HG03139 (cell line): Measurements from ENCODE around the gene PDE6H.

Experiments used
- ATAC-seq: cut with Tn5 transposase; IDR thresholded peaks from one replicate; pipeline ENCODE4 v1.9.1; 2021; ENCODE audit not compliant: unreplicated experiment

PDE6H gene

GRCh38 chr12:14999695-15000365, 27.0 kb downstream of the PDE6H start:
- no peak for ATAC-seq

GRCh38 chr12:15000575-15000974, 27.7 kb downstream of the PDE6H start:
- ATAC-seq = no peak

GRCh38 chr12:15001733-15002382, 29.0 kb downstream of the PDE6H start:
- ATAC-seq = no peak

GRCh38 chr12:15004421-15004820, 31.6 kb downstream of the PDE6H start:
- ATAC-seq = no peak

- no peak for ATAC-seq
Observed at GRCh38 chr12:15005064-15005463, 32.2 kb downstream of the PDE6H start.

GRCh38 chr12:15007551-15007950, 34.7 kb downstream of the PDE6H start:
- no peak for ATAC-seq

GRCh38 chr12:15011162-15011561, 38.3 kb downstream of the PDE6H start:
- ATAC-seq = peak; percentile 61

GRCh38 chr12:15013634-15014179, 40.9 kb downstream of the PDE6H start:
- ATAC-seq = no peak

- ATAC-seq = no peak
Observed at GRCh38 chr12:15014708-15015107, 41.9 kb downstream of the PDE6H start.

- ATAC-seq = no peak
Observed at GRCh38 chr12:15015121-15015520, 42.3 kb downstream of the PDE6H start.

GRCh38 chr12:15020156-15020555, 47.3 kb downstream of the PDE6H start:
- ATAC-seq = no peak
